Breast epithelium (tissue), 4 donors: ENCODE measurements around the gene HABP2. TPM values are rescaled to one million over a fixed set of nuclear protein-coding genes. Genes with fewer than 3 reads are reported as not detected.

Source experiments
- DNase-seq, 2 donors: peaks; one replicate each; pipeline ENCODE4 v3.0.0-alpha.2; 2019; ENCODE audit warnings: low spot score in 2 of 2
- H3K27ac ChIP-seq, 2 donors: fragments of 200-600 bp; sonication (generic) in 1 of 2; one replicate each; pipeline ENCODE4 v1.5.1; 2016 to 2019; ENCODE audit warnings: mild to moderate bottlenecking in 1 of 2
- H3K27me3 ChIP-seq, 2 donors: fragments of 200-600 bp; sonication (generic) in 1 of 2; one replicate each; pipeline versions ENCODE4 v1.5.1 to v1.6.0; 2017 to 2019; ENCODE audit warnings: control low read depth in 1 of 2, mild to moderate bottlenecking in 1 of 2
- H3K36me3 ChIP-seq: fragments of 200-600 bp; one replicate; pipeline ENCODE4 v1.5.1; 2019
- H3K4me1 ChIP-seq, 2 donors: fragments of 200-600 bp; sonication (generic); one replicate each; pipeline ENCODE4 v1.5.1; 2016 to 2019; ENCODE audit warnings: control low read depth in 1 of 2
- H3K4me3 ChIP-seq, 3 donors: fragments of 200-600 bp; sonication (generic); 1 replicate in 2 of 3; 2 replicates in 1 of 3; pipeline ENCODE4 v1.5.1; 2016 to 2019; ENCODE audit warnings: mild to moderate bottlenecking in 3 of 3, moderate library complexity in 2 of 3
- H3K9me3 ChIP-seq, 2 donors: fragments of 200-600 bp; sonication (generic) in 1 of 2; one replicate each; pipeline ENCODE4 v1.5.1; 2016 to 2019; ENCODE audit warnings: control low read depth in 1 of 2
- CTCF ChIP-seq, 3 donors: fragments of 450-650 bp; IDR thresholded peaks; one replicate each; pipeline ENCODE4 v1.5.1; 2016 to 2017; ENCODE audit warnings: antibody characterized with exemption in 3 of 3, mild to moderate bottlenecking in 3 of 3, moderate library complexity in 3 of 3
- POLR2A ChIP-seq: fragments of 450-650 bp; IDR thresholded peaks from one replicate; pipeline ENCODE4 v1.6.1; 2016; ENCODE audit warnings: antibody characterized with exemption, mild to moderate bottlenecking, moderate library complexity
- POLR2AphosphoS5 ChIP-seq, 3 donors: sonication (generic); formaldehyde crosslinking; IDR thresholded peaks; one replicate each; pipeline ENCODE4 v1.6.1; 2017; ENCODE audit warnings: antibody characterized with exemption in 3 of 3
- intact Hi-C: fragments of 100-400 bp; cut with DNase I; formaldehyde crosslinking; loops from one replicate; pipeline ENCODE4 v1.15.1; 2023; ENCODE audit warnings: low total_unique reads
- total RNA-seq, 3 donors: library from RNA; depleted of rRNA; stranded (reverse); fragments of >200 nt; gene quantifications; one replicate each; pipeline ENCODE4 v1.1.0, GENCODE V29; 2016

HABP2 gene
- total RNA-seq, 3 donors from 2014 or later = 0.29 to 0.66 TPM; not detected in 1

DNA sequence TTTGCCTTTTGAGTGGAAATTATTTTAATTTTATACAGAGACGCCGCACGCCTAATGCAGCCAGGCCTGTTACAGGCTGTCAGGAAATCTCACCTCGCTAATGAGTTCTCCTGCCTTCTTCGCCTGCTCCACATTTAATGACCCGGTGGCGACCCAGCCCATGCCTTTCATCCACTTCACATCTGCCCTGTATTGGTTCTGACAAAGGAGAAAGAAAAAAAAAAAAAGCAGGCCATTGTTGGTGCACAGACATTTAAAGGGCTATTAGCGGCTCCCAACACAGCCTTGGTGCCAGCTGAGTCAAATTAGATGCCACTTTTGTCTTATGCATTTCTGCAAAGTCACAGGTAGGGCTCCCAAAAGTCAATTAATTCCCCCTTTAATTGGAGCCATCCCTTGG is 67.7 kb downstream of the HABP2 start:
- H3K27me3 ChIP-seq = peaks cover 0 to 14% of the 10 kb centered on the region in 2 donors
- no peaks in the 10 kb centered on the region for H3K36me3 ChIP-seq
- intact Hi-C loops = no loop called here
- TF ChIP-seq CTCF (IDR thresholded peaks at IDR 0.05) = no peak
- no peak overlapping the region for H3K4me3 ChIP-seq
- H3K9me3 ChIP-seq = no peaks in the 10 kb centered on the region
- no peak for DNase-seq
- H3K4me1 ChIP-seq = no peaks in the 10 kb centered on the region
- no peak overlapping the region for H3K27ac ChIP-seq

DNA sequence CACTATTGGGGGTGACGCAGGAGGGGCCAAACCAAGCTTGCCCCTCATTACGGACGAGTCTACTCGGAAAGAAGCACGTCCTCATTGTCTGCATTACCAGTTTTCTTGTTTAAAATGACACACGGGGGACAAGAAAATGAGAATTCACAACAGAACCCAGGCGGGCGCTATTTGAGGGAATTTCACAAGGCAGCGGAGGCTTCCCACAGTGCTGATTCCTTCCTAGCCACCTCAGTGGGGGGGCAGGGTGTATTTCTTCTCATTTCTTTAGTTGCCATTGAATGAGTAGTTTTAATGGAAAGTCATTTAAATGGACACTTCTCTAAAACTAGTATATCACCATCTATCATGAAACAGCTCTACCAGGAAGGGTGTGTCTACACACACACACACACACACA is 68.1 kb downstream of the HABP2 start:
- peaks cover 0 to 14% of the 10 kb centered on the region in 2 donors for H3K27me3 ChIP-seq
- H3K4me1 ChIP-seq = no peaks in the 10 kb centered on the region
- TF ChIP-seq CTCF (IDR thresholded peaks at IDR 0.05) (no peak), POLR2A (no peak), POLR2AphosphoS5 (IDR thresholded peaks at IDR 0.05) (no peak)
- DNase-seq = no peak
- no peaks in the 10 kb centered on the region for H3K36me3 ChIP-seq
- H3K4me3 ChIP-seq = no peak overlapping the region
- H3K27ac ChIP-seq = no peak overlapping the region
- H3K9me3 ChIP-seq = no peaks in the 10 kb centered on the region
- intact Hi-C loops = no loop called here

- peaks cover 0 to 14% of the 10 kb centered on the region in 2 donors for H3K27me3 ChIP-seq
- DNase-seq = no peak
- no peaks in the 10 kb centered on the region for H3K36me3 ChIP-seq
- no peaks in the 10 kb centered on the region for H3K4me1 ChIP-seq
- no peak overlapping the region for H3K4me3 ChIP-seq
- no peak for TF ChIP-seq POLR2A
- TF ChIP-seq POLR2AphosphoS5 (IDR thresholded peaks at IDR 0.05) = no peak
- no peak for TF ChIP-seq CTCF (IDR thresholded peaks at IDR 0.05)
- H3K9me3 ChIP-seq = no peaks in the 10 kb centered on the region
- intact Hi-C loops = no loop called here
- no peak overlapping the region for H3K27ac ChIP-seq
Observed at GRCh38 chr10:113621799-113622198, 68.9 kb downstream of the HABP2 start.

GRCh38 chr10:113622831-113623230 is 70.0 kb downstream of the HABP2 start:
- Histone ChIP-seq H3K4me1 (no peaks in the 10 kb centered on the region), H3K36me3 (no peaks in the 10 kb centered on the region), H3K27ac (no peak overlapping the region), H3K27me3 (peaks cover 0 to 14% of the 10 kb centered on the region in 2 donors), H3K9me3 (no peaks in the 10 kb centered on the region), H3K4me3 (no peak overlapping the region)
- intact Hi-C loops = no loop called here
- TF ChIP-seq CTCF (IDR thresholded peaks at IDR 0.05) = no peak
- no peak for DNase-seq

DNA sequence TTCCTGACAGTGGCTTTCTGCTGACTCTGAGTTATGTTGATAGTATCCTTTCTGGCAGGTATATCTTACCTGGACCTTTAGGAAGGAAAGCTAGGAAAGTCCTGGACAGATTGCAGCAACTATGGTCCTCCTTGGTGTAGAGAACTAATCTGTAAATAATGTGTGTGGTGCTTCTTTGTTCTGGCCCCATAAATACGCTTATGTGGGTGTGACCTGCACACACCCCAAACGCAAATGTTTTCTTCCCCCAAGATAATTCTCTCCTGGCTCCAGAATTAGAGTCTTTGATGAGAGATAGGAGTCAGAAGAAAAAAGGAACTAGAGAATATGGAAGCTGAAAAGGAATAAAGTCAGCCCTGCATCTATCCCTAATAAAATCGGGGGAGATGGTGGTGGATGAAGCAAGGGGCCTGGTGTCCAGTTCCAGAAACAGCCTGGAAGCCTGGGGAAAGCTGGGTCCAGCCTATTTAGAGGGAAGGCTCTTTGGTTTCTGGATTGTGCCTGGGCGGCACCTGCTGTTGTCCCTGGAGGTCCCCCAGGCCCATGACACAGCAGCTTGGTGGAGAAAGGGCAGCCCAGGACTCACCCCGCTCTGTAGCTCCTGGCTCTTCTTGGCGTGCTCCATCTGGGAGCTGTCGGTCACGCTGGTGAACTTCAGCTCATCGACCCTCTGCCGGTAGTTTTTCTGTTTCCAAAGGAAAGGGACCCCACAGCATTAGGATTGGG is 72.8 kb downstream of the HABP2 start:
- no peak for DNase-seq
- intact Hi-C loops = no loop called here
- no peak for TF ChIP-seq CTCF (IDR thresholded peaks at IDR 0.05)
- no peak for TF ChIP-seq POLR2A
- Histone ChIP-seq H3K36me3 (no peaks in the 10 kb centered on the region), H3K4me1 (no peaks in the 10 kb centered on the region), H3K9me3 (no peaks in the 10 kb centered on the region), H3K27me3 (peaks cover 0 to 8% of the 10 kb centered on the region in 2 donors), H3K4me3 (no peak overlapping the region), H3K27ac (no peak overlapping the region)
